Endodermal cell (in vitro differentiated cells): ENCODE measurements around the gene TAGLN2. TPM values are rescaled to one million over a fixed set of nuclear protein-coding genes. Genes with fewer than 3 reads are reported as not detected.

ENCODE experiments used
- DNase-seq: peaks from one replicate; pipeline ENCODE4 v3.0.0-alpha.2; 2017
- H3K27ac ChIP-seq: 2 replicates; pipeline ENCODE4 v1.5.1; 2013; ENCODE audit warnings: mild to moderate bottlenecking, low read depth, low read length, moderate library complexity
- H3K27me3 ChIP-seq: 2 replicates; pipeline ENCODE4 v1.6.1; 2013; ENCODE audit warnings: mild to moderate bottlenecking, low read length, moderate library complexity; ENCODE audit not compliant: insufficient read depth, control insufficient read depth, poor library complexity, severe bottlenecking
- H3K36me3 ChIP-seq: 2 replicates; pipeline ENCODE4 v1.7.0; 2013; ENCODE audit warnings: mild to moderate bottlenecking, low read length, moderate library complexity; ENCODE audit not compliant: control insufficient read depth, insufficient read depth
- H3K4me1 ChIP-seq: one replicate; pipeline ENCODE4 v1.7.0; 2013; ENCODE audit warnings: low read length; ENCODE audit not compliant: control insufficient read depth, insufficient read depth
- H3K4me3 ChIP-seq: 2 replicates; pipeline ENCODE4 v1.5.1; 2013; ENCODE audit warnings: mild to moderate bottlenecking, low read length, moderate library complexity
- H3K9ac ChIP-seq: 2 replicates; pipeline ENCODE4 v1.6.1; 2013; ENCODE audit warnings: mild to moderate bottlenecking, low read length, moderate library complexity; ENCODE audit not compliant: poor library complexity, severe bottlenecking; ENCODE audit errors: extremely low read depth
- H3K9me3 ChIP-seq: 2 replicates; pipeline ENCODE4 v1.6.1; 2013; ENCODE audit warnings: mild to moderate bottlenecking, low read length, moderate library complexity; ENCODE audit not compliant: control insufficient read depth
- H3K27ac Mint-ChIP-seq: 2 replicates; pipeline ENCODE4 v1.8.0; 2020; ENCODE audit warnings: mixed read lengths
- H3K27me3 Mint-ChIP-seq: 2 replicates; pipeline ENCODE4 v1.8.0; 2021; ENCODE audit warnings: mild to moderate bottlenecking, mixed read lengths; ENCODE audit not compliant: insufficient read depth
- H3K36me3 Mint-ChIP-seq: 2 replicates; pipeline ENCODE4 v1.8.0; 2020; ENCODE audit warnings: low read depth, mixed read lengths
- H3K4me1 Mint-ChIP-seq: 2 replicates; pipeline ENCODE4 v1.8.0; 2020; ENCODE audit warnings: mixed read lengths
- H3K4me3 Mint-ChIP-seq: 2 replicates; pipeline ENCODE4 v1.8.0; 2020; ENCODE audit warnings: mild to moderate bottlenecking, moderate library complexity, mixed read lengths
- H3K9me3 Mint-ChIP-seq: 2 replicates; pipeline ENCODE4 v1.8.0; 2020; ENCODE audit warnings: mild to moderate bottlenecking, mixed read lengths
- WGBS, 2 experiments: methylation state at CpG; one replicate each; pipeline versions ENCODE4 v1.1.5 to v1.1.7; 2013; ENCODE audit warnings: missing lambda C conversion rate in 2 of 2, mixed read lengths in 1 of 2; ENCODE audit not compliant: insufficient coverage in 1 of 2, insufficient read length in 1 of 2; 5-methylcytosine and 5-hydroxymethylcytosine counted together
- total RNA-seq, 2 donors: library from RNA; stranded (reverse); fragmentation: NEBNext Ultra II Directional in 1 of 2; extraction: Animal tissue kit (Norgen Biotek cat#: 25700) in 1 of 2; gene quantifications; 2 replicates in 1 of 2; 3 replicates in 1 of 2; pipeline ENCODE4 v1.2.1, GENCODE V29; 2021
- TF ChIP-seq, protein P1 (sequence below): fragments of 200-600 bp; sonication (generic); conservative IDR thresholded peaks from 2 replicates; pipeline ENCODE4 v1.5.0; 2021; ENCODE audit warnings: antibody characterized with exemption, mild to moderate bottlenecking

TAGLN2 gene
- total RNA-seq, 2 donors from 2014 or later = 136 to 221 TPM

DNA sequence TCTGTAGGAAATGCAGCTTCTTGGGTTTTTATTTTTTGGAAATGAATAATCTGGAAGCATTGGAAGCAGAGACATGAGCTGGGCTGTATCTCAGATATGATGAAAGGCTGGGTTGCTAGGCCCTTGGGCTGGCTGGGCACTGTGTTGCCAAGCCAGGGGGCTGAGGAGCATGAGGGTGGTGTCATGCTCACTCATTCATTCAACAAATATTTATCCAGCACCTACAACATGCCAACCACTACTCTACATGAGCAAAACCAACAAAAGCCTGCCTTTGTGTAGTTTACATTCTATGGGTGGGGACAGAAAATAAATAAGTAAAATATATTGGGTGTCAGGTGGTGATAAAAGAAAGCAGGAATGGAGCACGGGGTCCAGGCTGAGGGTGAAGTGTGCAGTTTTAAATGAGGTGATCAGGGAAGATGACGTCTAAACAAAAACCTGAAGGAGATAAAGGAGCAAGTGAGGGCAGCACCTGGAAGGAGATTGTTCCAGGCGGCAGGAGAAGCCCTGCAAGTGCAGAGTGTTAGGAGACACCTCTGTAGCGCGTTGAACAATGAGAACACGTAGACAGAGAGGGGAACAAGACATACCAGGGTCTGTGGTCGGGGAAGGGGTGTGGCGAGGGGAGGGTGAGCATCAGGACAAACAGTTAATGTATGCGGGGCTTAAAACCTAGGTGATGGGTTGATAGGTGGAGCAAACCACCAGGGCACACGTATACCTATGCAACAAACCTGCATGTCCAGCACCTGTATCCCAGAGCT lies 10.9 kb downstream of the TAGLN2 start:
- Mint-ChIP-seq H3K27me3 (no peaks in the 10 kb centered on the region), H3K4me3 (no peak overlapping the region), H3K36me3 (peaks cover 19% of the 10 kb centered on the region), H3K27ac (peak overlapping the region; percentile 54), H3K9me3 (no peaks in the 10 kb centered on the region), H3K4me1 (peaks cover 79% of the 10 kb centered on the region)
- Histone ChIP-seq H3K4me1 (peaks cover 47% of the 10 kb centered on the region), H3K27me3 (no peaks in the 10 kb centered on the region), H3K27ac (no peak overlapping the region), H3K9ac (no peak overlapping the region), H3K9me3 (no peaks in the 10 kb centered on the region), H3K4me3 (no peak overlapping the region), H3K36me3 (peaks cover 32% of the 10 kb centered on the region)
- DNase-seq = peak; percentile 67
- WGBS, 2 experiments = 81 to 94% methylated on average over 9 to 10 of the region's 10 CpGs
- TF ChIP-seq, protein P1, sequence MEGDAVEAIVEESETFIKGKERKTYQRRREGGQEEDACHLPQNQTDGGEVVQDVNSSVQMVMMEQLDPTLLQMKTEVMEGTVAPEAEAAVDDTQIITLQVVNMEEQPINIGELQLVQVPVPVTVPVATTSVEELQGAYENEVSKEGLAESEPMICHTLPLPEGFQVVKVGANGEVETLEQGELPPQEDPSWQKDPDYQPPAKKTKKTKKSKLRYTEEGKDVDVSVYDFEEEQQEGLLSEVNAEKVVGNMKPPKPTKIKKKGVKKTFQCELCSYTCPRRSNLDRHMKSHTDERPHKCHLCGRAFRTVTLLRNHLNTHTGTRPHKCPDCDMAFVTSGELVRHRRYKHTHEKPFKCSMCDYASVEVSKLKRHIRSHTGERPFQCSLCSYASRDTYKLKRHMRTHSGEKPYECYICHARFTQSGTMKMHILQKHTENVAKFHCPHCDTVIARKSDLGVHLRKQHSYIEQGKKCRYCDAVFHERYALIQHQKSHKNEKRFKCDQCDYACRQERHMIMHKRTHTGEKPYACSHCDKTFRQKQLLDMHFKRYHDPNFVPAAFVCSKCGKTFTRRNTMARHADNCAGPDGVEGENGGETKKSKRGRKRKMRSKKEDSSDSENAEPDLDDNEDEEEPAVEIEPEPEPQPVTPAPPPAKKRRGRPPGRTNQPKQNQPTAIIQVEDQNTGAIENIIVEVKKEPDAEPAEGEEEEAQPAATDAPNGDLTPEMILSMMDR = no peak

DNA sequence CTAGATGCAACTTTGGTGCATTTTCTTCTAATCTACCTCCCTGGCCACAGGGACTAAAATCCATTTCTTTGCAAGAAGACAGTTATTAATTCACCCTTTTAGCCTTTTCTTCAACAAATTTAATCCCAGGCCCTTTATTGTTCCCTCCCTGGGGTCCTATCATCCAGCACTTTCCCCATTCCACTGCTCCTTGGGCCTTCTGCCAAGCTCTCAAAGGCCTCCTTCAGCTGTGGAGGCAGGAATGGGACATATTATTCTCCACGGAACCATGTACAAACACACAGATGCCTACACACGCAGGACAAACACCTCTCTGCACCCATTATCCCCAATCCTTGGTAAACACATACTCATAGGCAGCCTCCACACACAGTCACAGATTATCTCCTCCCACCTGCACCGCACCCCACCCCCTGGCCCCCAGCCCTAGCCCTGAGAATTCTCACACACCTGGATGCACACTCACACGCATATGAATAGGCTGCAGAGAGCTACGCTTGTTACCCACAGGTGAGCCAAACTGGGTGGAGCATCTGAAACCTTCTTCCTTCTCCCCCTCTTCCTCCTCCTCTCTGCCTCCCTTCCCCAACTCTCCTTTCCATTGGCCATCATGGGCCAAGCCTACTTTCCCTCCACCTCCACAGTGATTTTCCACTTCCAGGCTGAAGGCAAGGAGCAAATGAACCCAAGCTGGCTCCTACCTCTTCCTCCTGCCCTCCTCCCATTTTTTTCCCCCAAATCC lies 11.7 kb downstream of the TAGLN2 start:
- H3K4me3 ChIP-seq = no peak overlapping the region
- H3K4me1 Mint-ChIP-seq = peaks cover 83% of the 10 kb centered on the region
- no peaks in the 10 kb centered on the region for H3K27me3 Mint-ChIP-seq
- TF ChIP-seq, protein P1 = no peak
- H3K27ac Mint-ChIP-seq = peak overlapping the region; percentile 45
- DNase-seq = peak; percentile 85
- H3K4me1 ChIP-seq = peaks cover 53% of the 10 kb centered on the region
- H3K36me3 Mint-ChIP-seq = peaks cover 11% of the 10 kb centered on the region
- H3K9me3 ChIP-seq = no peaks in the 10 kb centered on the region
- no peak overlapping the region for H3K4me3 Mint-ChIP-seq
- H3K9me3 Mint-ChIP-seq = no peaks in the 10 kb centered on the region
- no peaks in the 10 kb centered on the region for H3K27me3 ChIP-seq
- 82 to 91% methylated on average over 3 to 5 of the region's 5 CpGs for whole genome bisulfite sequencing, 2 experiments
- H3K27ac ChIP-seq = no peak overlapping the region
- H3K9ac ChIP-seq = no peak overlapping the region
- peaks cover 24% of the 10 kb centered on the region for H3K36me3 ChIP-seq

DNA sequence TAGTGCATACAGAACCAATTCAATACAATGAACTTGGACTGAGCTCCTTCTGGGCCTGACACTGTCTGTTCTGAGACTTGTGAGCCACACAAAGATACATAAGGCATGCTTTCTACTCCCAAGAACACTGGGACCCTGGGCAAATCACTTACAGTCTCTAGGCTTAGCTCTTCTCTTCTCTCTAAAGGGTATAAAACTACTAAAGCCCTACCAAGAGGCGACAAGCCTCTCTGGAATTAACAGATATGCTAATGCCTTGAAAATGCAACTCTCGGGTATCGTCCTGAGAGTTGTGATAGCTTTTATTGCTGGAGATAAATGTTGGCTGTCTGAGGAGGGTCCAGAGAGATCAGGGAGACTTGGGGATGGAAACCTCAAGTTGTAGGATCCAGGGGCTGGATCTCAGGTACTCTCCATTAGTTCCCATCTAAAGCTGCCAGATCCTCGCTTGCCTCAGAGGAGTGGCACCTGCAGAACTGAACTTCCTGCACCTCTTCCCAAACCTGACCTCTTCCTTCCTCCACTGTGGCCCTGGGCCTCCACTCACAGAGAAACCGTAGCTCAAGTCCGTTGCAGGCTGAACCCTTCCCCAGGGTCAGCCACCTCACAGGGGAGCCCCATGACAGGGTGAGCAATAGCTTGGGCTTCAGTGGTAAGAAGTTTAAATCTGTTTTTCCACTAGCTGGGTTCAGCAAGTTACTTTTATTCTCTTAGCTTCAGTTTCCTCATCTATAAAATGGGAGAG lies 13.8 kb downstream of the TAGLN2 start:
- Histone ChIP-seq H3K36me3 (peaks cover 9% of the 10 kb centered on the region), H3K27me3 (no peaks in the 10 kb centered on the region), H3K27ac (no peak overlapping the region), H3K9me3 (no peaks in the 10 kb centered on the region), H3K9ac (peak overlapping the region; percentile 19), H3K4me3 (peak overlapping the region; percentile 38), H3K4me1 (peaks cover 66% of the 10 kb centered on the region)
- Mint-ChIP-seq H3K36me3 (no peaks in the 10 kb centered on the region), H3K27ac (peak overlapping the region; percentile 97), H3K4me3 (no peak overlapping the region), H3K4me1 (peaks cover 83% of the 10 kb centered on the region), H3K9me3 (no peaks in the 10 kb centered on the region), H3K27me3 (no peaks in the 10 kb centered on the region)
- no peak for DNase-seq
- TF ChIP-seq, protein P1 = no peak
- WGBS, 2 experiments = 68 to 91% methylated on average over 4 to 6 of the region's 6 CpGs
